Liver (tissue), 3 donors: ENCODE measurements around the gene COL4A1.

Experiments used
- ATF3 ChIP-seq: IDR thresholded peaks from 2 replicates; pipeline ENCODE4 v1.6.1; 2016; ENCODE audit warnings: antibody characterized with exemption
- TF ChIP-seq, protein P1 (sequence below): IDR thresholded peaks from 2 replicates; pipeline ENCODE4 v1.6.1; 2016; ENCODE audit warnings: antibody characterized with exemption
- TF ChIP-seq, protein P2 (sequence below): fragments of 150-350 bp; IDR thresholded peaks from 2 replicates; pipeline ENCODE4 v1.5.1; 2017; ENCODE audit warnings: improper control_type of control experiment, low read depth, low read length; ENCODE audit not compliant: missing input control
- donor health status: healthy.
- donor health status: healthy.

DNA sequence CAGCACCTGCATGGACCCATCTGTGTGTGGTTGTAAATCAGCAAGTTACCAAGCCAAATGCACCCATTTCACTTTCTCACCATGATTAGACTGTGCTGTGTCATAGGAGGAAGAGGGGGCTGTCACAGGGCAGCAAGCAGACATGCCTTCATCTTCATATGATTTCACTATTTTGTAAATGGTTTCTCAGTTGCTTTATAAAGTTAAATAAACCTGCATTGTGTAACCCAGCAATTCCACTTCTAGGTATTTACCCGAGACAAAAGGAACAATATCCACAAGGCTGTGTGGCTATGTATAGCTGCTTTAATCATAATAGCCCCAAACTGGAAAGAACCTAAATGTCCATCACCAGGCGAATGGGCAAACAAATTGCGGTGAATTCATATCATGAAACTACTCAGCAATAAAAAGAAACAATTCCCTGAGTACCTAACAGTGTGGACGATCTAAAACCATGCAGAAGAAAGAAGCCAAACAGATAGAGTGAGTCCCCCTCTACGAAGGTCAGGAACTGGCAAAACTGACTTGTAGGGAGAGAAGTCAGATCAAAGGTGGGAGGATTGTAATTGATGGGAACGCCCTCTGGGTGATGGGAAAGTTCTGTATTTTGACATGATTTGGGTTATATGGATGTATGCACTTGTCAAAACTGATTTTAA lies 185.4 kb downstream of the COL4A1 start:
- TF ChIP-seq, protein P1, sequence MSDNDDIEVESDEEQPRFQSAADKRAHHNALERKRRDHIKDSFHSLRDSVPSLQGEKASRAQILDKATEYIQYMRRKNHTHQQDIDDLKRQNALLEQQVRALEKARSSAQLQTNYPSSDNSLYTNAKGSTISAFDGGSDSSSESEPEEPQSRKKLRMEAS = no peak
- TF ChIP-seq, protein P2, sequence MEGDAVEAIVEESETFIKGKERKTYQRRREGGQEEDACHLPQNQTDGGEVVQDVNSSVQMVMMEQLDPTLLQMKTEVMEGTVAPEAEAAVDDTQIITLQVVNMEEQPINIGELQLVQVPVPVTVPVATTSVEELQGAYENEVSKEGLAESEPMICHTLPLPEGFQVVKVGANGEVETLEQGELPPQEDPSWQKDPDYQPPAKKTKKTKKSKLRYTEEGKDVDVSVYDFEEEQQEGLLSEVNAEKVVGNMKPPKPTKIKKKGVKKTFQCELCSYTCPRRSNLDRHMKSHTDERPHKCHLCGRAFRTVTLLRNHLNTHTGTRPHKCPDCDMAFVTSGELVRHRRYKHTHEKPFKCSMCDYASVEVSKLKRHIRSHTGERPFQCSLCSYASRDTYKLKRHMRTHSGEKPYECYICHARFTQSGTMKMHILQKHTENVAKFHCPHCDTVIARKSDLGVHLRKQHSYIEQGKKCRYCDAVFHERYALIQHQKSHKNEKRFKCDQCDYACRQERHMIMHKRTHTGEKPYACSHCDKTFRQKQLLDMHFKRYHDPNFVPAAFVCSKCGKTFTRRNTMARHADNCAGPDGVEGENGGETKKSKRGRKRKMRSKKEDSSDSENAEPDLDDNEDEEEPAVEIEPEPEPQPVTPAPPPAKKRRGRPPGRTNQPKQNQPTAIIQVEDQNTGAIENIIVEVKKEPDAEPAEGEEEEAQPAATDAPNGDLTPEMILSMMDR = no peak
- no peak for TF ChIP-seq ATF3
